IPS-20b (cell line): ENCODE data around the gene ECM1.

Experiments used
- H3K27ac ChIP-seq: one replicate; pipeline ENCODE4 v1.5.1; 2013; ENCODE audit warnings: low read length
- H3K27me3 ChIP-seq: 2 replicates; pipeline ENCODE4 v1.6.1; 2013; ENCODE audit warnings: mild to moderate bottlenecking, low read length, inconsistent platforms; ENCODE audit not compliant: insufficient read depth
- H3K36me3 ChIP-seq: 2 replicates; pipeline ENCODE4 v1.6.1; 2013; ENCODE audit warnings: low read depth, mild to moderate bottlenecking, inconsistent platforms, low read length, moderate library complexity; ENCODE audit not compliant: insufficient read depth
- H3K4me1 ChIP-seq: 2 replicates; pipeline ENCODE4 v1.6.1; 2013; ENCODE audit warnings: mild to moderate bottlenecking, control low read depth, inconsistent platforms, low read length, moderate library complexity; ENCODE audit not compliant: insufficient read depth
- H3K4me3 ChIP-seq: 2 replicates; pipeline ENCODE4 v1.5.1; 2013; ENCODE audit warnings: mild to moderate bottlenecking, low read length, inconsistent platforms
- H3K9ac ChIP-seq: 2 replicates; pipeline ENCODE4 v1.6.1; 2013; ENCODE audit warnings: low read depth, mild to moderate bottlenecking, inconsistent platforms, low read length, moderate library complexity
- H3K9me3 ChIP-seq: 2 replicates; pipeline ENCODE4 v1.6.1; 2013; ENCODE audit warnings: mild to moderate bottlenecking, low read depth, low read length, inconsistent platforms; ENCODE audit not compliant: insufficient read depth

The ECM1 gene

DNA sequence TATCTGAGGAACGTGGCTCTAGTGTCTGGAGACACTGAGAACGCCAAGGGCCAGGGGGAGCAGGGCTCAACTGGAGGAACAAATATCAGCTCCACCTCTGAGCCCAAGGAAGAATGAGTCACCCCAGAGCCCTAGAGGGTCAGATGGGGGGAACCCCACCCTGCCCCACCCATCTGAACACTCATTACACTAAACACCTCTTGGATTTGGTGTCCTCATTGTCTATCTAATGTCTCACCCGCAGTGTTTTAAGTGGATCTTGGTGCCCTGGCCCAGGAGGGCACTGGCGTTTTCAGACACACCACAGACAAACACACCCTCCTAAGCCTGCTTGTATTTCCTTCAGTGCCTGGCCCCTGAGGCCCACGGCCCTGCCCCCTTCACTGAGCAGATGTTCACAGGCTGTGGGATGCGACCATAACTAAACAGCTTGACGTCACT, 5.5 kb downstream of the ECM1 start:
- no peak overlapping the region for H3K4me3 ChIP-seq

DNA sequence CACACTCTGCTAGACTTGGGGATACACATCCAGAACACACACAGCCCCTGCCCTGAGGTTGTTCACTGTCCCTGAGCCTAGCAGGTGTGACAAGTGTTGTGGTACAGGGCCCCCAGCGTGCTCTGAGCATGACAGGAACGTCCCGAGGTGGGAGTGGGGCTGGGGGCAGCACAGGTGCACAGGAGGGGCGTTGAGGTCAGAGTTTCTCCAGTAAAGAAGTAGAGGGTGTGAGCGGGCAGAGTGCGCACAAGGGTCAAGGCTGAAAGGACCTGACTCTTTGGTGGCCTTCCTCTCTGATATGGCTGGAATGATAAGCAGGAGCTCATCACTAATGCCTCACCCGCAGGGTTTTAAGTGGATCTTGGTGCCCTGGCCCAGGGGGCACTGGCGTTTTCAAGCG, 6.4 kb downstream of the ECM1 start:
- Histone ChIP-seq H3K9me3 (no peaks in the 10 kb centered on the region), H3K4me3 (no peak overlapping the region; the same call in 1 of the 2 replicates), H3K9ac (no peak overlapping the region), H3K27me3 (peaks cover 3% of the 10 kb centered on the region; the same call in 1 of the 2 replicates), H3K4me1 (peaks cover 5% of the 10 kb centered on the region; the same call in 1 of the 2 replicates), H3K27ac (no peak overlapping the region), H3K36me3 (no peaks in the 10 kb centered on the region)

More for the DNA sequence above, 5.5 kb downstream of the ECM1 start:
- no peak overlapping the region for H3K27ac ChIP-seq
- peaks cover 5% of the 10 kb centered on the region; the same call in 1 of the 2 replicates for H3K4me1 ChIP-seq
- no peak overlapping the region for H3K9ac ChIP-seq
- no peaks in the 10 kb centered on the region for H3K9me3 ChIP-seq
- peaks cover 3% of the 10 kb centered on the region; the same call in 1 of the 2 replicates for H3K27me3 ChIP-seq
- H3K36me3 ChIP-seq = no peaks in the 10 kb centered on the region

DNA sequence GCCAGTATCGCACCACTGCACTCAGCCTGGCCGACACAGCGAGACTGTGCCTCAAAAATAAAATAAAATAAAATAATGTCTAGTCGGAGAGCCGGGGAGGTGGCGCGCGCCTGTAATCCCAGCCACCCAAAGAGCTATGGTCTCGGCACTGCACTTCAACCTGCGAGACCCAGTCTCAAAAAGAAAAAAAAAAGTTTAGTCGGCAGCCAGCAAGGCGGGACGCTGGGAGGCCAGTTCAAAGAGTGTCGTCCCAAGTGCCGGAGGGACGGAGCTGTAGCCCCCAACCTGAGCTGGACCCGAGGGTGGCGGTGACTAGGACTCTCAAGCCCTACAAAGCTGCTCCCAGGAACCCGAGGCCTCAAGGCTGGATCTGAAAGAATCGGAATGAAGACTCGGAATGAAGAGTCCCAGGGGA, 7.0 kb downstream of the ECM1 start:
- Histone ChIP-seq H3K9ac (peak overlapping the region; percentile 82), H3K27ac (no peak overlapping the region), H3K27me3 (peaks cover 3% of the 10 kb centered on the region; the same call in 1 of the 2 replicates), H3K4me3 (peak overlapping the region; percentile 84), H3K9me3 (no peaks in the 10 kb centered on the region), H3K36me3 (no peaks in the 10 kb centered on the region), H3K4me1 (peaks cover 5% of the 10 kb centered on the region; the same call in 1 of the 2 replicates)

DNA sequence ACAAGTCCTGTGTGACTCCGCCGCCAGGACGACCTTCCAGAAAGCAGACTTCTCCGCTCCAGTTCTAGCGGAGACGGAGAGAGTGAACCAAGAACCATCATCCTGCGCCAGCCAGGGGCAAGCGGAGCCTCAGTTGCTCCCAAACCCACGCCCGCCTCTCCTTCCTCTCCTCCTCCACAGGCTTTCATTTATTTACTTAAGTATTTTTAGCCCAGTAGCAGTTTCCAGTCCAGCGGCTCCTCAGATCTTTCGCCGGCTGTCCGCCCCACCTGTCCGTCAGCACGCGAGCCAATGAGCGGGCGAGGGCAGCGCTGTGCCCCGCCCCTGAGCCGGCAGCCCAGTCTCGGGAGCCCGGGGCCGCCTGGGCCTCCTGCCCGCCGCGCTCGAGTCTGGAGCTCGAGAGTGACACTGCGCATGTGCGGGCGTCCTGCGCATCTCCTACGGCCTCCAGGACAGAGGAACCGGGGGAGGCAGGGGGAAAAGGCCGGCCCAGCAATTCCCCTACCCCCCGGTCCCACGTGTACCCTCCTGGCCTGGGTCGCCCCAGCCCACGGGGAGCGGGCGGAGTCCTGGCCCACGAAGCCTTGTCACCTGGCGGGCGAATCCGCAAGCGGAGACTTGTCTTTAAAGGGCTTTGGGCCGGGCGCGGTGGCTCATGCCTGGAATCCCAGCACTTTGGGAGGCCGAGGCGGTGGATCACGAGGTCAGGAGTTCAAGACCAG, 7.6 kb downstream of the ECM1 start, which contains the start of gene FALEC:
FALEC (plus strand) TSS at position 425 of the 722 bp plus-strand sequence.
- Histone ChIP-seq H3K4me1 (peaks cover 5% of the 10 kb centered on the region; the same call in 1 of the 2 replicates), H3K27me3 (peaks cover 3% of the 10 kb centered on the region; the same call in 1 of the 2 replicates), H3K27ac (no peak within 1 kb of the TSS), H3K9me3 (no peaks in the 10 kb centered on the region), H3K4me3 (peak within 1 kb of the TSS; percentile 84), H3K36me3 (no peaks in the 10 kb centered on the region), H3K9ac (peak within 1 kb of the TSS; percentile 82)

DNA sequence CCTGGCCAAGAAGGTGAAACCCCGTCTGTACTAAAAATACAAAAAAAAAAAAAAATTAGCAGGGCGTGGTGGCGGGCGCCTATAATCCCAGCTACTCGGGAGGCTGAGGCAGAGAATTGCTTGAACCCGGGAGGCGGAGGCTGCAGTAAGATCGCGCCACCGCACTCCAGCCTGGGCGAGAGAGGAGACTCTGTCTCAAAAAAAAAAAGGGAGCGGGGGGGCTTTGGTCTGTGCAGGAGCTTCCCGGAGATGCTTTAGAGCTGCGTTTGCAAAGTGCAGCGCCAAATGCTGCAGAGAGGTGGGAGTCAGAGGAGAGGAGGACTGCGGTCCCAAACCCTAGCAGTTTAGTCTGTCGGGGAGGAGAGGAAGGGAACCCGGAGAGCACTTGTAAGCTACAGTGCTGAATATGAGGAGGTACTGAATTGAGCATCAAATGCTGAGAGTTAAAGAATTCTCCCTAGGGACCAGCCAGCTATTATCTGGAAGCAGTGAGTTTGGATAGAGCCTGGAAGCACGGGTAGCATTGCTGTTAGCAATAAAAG, 8.2 kb downstream of the ECM1 start:
- peak overlapping the region; percentile 84 for H3K4me3 ChIP-seq
- peak overlapping the region; percentile 43; the same call in 1 of the 2 replicates for H3K9ac ChIP-seq
- H3K27ac ChIP-seq = no peak overlapping the region
- peaks cover 5% of the 10 kb centered on the region; the same call in 1 of the 2 replicates for H3K4me1 ChIP-seq
- H3K36me3 ChIP-seq = no peaks in the 10 kb centered on the region
- H3K27me3 ChIP-seq = peaks cover 3% of the 10 kb centered on the region; the same call in 1 of the 2 replicates
- no peaks in the 10 kb centered on the region for H3K9me3 ChIP-seq

DNA sequence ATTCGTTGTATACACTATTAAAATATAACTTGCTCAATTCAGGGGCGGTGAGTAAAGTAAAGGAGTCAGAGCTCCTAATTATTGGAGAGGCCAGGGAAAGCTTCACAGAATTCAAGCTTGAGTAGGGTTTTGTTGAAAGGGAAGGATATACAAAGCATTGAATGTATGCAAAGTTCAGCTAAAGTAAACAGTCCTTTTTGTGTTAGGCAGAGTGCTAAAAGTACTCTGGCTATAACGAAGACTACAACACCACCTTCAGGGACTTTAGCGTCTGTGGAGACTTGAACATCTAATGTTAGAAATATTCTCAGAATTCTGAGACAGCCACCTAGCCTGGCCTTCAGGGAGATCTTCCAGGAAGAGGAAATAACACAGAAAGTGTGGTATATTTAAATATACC, 8.7 kb downstream of the ECM1 start:
- Histone ChIP-seq H3K36me3 (no peaks in the 10 kb centered on the region), H3K4me3 (peak overlapping the region; percentile 84), H3K9me3 (no peaks in the 10 kb centered on the region), H3K9ac (peak overlapping the region; percentile 43; the same call in 1 of the 2 replicates), H3K27ac (no peak overlapping the region), H3K27me3 (peaks cover 3% of the 10 kb centered on the region; the same call in 1 of the 2 replicates), H3K4me1 (peaks cover 5% of the 10 kb centered on the region; the same call in 1 of the 2 replicates)

DNA sequence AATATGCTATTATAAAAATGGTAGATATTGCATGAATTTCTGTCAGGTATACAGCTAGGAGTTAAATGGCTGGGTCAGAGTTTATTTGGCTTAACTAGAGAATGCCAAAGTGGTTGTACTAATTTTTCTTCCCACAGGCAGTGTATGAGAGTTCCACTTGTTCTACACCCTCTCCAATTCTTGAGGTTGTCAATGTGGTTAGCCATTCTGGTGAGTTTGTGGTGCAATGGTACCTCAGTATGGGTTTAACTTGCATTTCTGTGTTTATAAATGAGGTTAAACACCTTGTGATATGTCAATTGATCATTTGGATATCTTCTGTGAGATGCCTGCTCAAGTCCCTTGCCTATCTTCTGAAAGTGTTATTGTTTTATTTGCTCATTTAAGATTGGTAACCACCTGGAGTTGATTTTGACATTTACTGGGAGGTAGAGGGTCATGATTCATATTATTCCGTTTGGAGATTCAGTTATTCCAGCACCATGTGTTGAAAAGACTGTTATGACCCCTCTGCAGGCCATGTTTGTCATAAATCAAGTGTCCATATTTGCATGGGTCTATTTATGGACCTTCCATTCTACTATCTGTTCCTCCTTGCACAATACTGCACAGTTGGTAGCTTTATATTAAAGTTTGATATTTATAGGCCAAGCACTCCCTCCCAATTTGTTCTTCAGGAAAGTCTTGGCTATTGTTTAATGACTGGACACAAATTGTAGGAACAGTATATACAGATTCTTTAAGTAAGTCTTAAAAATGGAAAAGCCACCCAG, 13.5 kb downstream of the ECM1 start:
- H3K9me3 ChIP-seq = no peaks in the 10 kb centered on the region
- H3K4me3 ChIP-seq = no peak overlapping the region
- H3K27ac ChIP-seq = no peak overlapping the region
- no peak overlapping the region for H3K9ac ChIP-seq
- no peaks in the 10 kb centered on the region for H3K36me3 ChIP-seq
- H3K4me1 ChIP-seq = peaks cover 4% of the 10 kb centered on the region; the same call in 1 of the 2 replicates
- H3K27me3 ChIP-seq = no peaks in the 10 kb centered on the region

DNA sequence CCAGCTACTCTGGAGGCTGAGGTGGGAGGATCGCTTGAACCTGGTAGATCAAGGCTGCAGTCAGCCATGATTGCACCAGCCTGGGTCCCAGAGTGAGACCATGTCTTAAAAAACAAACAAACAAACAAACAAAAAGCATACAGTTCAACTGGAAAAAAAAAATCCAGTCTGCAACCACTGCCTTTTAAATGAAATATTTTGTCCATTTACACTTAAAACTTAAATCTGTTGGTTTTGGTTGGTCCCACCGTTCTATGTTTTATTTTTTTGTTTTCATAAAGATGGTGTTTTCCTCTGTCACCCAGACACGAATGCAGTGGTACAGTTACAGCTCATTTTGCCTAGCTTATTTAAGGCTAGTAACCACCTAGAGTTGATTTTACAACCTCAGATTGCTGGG, 17.4 kb downstream of the ECM1 start:
- Histone ChIP-seq H3K36me3 (no peaks in the 10 kb centered on the region), H3K4me1 (no peaks in the 10 kb centered on the region), H3K27me3 (no peaks in the 10 kb centered on the region), H3K9me3 (no peaks in the 10 kb centered on the region), H3K27ac (no peak overlapping the region), H3K9ac (no peak overlapping the region), H3K4me3 (no peak overlapping the region)

DNA sequence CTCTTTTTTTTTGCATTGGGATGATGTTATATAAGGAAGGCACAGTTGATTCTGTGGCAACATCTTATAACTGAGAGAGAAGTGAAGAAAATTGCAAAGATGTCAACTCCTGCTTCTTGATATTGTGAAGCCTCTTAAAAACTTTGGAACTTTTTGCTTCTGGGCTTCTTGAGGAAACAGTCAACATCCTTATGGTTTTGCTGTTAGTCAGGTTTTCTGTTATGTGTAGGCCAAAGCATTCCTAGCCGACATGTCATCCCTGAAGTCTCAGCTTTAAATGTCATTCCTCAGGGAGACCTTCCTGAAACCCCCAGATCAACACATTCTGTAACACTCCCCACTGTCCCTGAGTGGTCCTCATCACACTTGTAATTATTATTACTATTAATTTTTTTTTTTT, 20.3 kb downstream of the ECM1 start:
- no peaks in the 10 kb centered on the region for H3K4me1 ChIP-seq
- H3K27ac ChIP-seq = no peak overlapping the region

DNA sequence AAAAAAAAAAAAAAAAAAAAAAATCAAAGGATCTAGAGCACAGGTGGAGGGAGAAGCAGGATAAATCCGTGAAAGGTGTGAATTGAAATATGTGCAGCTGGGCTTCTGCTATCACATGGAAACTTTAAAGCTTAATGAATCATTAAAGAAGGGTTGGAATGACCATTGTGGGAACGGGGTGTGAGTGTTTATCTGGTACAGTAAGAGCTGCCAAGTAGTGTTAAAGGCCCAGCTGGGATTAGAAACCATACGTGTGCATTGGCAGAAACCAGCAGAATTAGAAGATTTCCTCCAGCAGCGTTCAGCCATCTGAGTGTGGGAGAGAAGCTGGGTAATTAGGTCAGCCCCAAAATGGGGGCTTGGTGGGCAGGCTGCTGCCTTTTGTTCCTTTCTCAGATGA, 21.1 kb downstream of the ECM1 start:
- no peak overlapping the region for H3K4me3 ChIP-seq
- no peak overlapping the region for H3K9ac ChIP-seq
- H3K27me3 ChIP-seq = no peaks in the 10 kb centered on the region
- H3K36me3 ChIP-seq = no peaks in the 10 kb centered on the region
- no peak overlapping the region for H3K27ac ChIP-seq
- no peaks in the 10 kb centered on the region for H3K9me3 ChIP-seq
- H3K4me1 ChIP-seq = no peaks in the 10 kb centered on the region

More for the DNA sequence above, 20.3 kb downstream of the ECM1 start:
- Histone ChIP-seq H3K9me3 (no peaks in the 10 kb centered on the region), H3K4me3 (no peak overlapping the region), H3K36me3 (no peaks in the 10 kb centered on the region), H3K9ac (no peak overlapping the region), H3K27me3 (no peaks in the 10 kb centered on the region)

DNA sequence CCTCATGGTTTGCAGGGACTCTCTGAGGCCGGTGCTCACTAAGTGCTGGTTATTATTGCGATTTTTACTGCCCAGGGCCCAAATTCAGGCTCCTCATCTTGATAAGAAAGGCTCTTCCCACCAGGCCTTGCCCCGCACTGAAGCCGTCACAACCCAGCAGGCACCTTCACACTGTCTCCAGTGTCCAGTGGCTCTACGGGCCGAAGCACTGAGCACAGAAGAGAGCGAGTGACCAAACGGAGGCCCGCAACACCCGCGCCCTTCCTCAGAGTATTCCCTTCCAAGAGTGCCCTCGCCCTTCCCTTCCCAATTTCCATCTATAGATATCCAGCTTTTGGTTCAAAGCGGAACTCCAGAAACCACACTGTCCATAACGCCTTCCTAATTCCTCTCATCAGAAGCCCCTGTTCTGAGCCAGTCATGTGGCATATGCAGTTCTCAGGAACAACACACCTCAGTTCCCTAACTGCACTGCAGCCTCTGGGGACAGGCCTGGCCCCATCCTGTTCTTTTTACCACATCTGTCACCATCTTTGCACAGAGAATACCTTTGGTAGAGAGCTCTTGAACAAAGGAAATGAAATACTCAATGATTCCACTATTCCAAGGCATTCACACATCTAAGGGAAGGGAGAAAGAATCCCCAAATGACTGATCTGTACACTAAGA, 22.7 kb downstream of the ECM1 start:
- Histone ChIP-seq H3K27ac (no peak overlapping the region), H3K9me3 (no peaks in the 10 kb centered on the region), H3K27me3 (no peaks in the 10 kb centered on the region), H3K4me1 (no peaks in the 10 kb centered on the region; the same call in 1 of the 2 replicates), H3K36me3 (no peaks in the 10 kb centered on the region), H3K4me3 (no peak overlapping the region), H3K9ac (no peak overlapping the region)
